ENCODE measurements around the gene LINGO3. TPM values are rescaled to one million over a fixed set of nuclear protein-coding genes. Genes with fewer than 3 reads are reported as not detected.

Gene LINGO3
- total RNA-seq, 1 experiment from 2014 or later, result 2.0 TPM

DNA sequence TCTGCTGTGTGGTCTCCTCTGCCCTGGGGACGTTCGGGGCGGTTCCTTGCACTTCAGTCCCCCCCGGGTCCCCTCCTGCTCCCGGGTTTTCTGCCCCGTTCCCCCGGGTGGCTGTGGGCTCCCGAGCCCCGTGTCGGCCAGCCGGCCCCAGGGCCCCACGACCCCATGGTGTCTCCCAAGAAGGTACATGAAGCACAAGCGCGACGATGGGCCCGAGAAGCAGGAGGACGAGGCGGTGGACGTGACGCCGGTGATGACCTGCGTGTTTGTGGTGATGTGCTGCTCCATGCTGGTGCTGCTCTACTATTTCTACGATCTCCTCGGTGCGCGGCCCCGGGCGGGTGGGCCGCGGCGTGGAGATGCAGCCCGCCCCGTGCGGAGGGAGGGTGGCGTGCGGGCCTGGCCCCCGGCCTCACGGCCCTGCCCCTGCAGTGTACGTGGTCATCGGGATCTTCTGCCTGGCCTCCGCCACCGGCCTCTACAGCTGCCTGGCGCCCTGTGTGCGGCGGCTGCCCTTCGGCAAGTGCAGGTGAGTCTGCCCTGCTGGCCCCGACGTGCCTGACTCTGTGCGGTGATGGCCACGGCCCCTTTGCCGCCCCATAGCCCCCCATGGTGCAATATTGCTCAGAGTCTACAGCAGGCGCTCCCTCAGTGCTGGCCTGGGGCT lies 31.8 kb upstream of the LINGO3 start:
- ChIA-PET CTCF (no interaction called here), POLR2A (no interaction called here)
- no peaks in the 10 kb centered on the region for H3K27me3 Mint-ChIP-seq (ENCODE audit: low read depth)
- no peak for DNase-seq (ENCODE audit: low spot score)
- no peaks in the 10 kb centered on the region for H3K4me1 Mint-ChIP-seq
- H3K36me3 Mint-ChIP-seq, result peaks cover 11% of the 10 kb centered on the region
- TF ChIP-seq TEAD4 (CRISPR knock-in tag; IDR thresholded peaks at IDR 0.05) (no peak), GRHL2 (CRISPR knock-in tag; IDR thresholded peaks at IDR 0.05; ENCODE audit: insufficient replicate concordance, severe bottlenecking) (no peak), NFYB (CRISPR knock-in tag; conservative IDR thresholded peaks at IDR 0.05; ENCODE audit: low read depth) (no peak), MXD4 (CRISPR knock-in tag; IDR thresholded peaks at IDR 0.05; ENCODE audit: borderline replicate concordance) (no peak), ZNF396 (CRISPR knock-in tag; IDR thresholded peaks at IDR 0.05; ENCODE audit: borderline replicate concordance) (no peak), ZNF416 (CRISPR knock-in tag; IDR thresholded peaks at IDR 0.05) (no peak), ZNF219 (CRISPR knock-in tag; IDR thresholded peaks at IDR 0.05; ENCODE audit: borderline replicate concordance) (no peak), MYBL2 (CRISPR knock-in tag; IDR thresholded peaks at IDR 0.05) (no peak), SP1 (CRISPR knock-in tag; conservative IDR thresholded peaks at IDR 0.05) (no peak), KAT7 (CRISPR knock-in tag; IDR thresholded peaks at IDR 0.05; ENCODE audit: borderline replicate concordance) (no peak), TEAD1 (CRISPR knock-in tag; IDR thresholded peaks at IDR 0.05) (no peak)
- TF ChIP-seq, protein P1, sequence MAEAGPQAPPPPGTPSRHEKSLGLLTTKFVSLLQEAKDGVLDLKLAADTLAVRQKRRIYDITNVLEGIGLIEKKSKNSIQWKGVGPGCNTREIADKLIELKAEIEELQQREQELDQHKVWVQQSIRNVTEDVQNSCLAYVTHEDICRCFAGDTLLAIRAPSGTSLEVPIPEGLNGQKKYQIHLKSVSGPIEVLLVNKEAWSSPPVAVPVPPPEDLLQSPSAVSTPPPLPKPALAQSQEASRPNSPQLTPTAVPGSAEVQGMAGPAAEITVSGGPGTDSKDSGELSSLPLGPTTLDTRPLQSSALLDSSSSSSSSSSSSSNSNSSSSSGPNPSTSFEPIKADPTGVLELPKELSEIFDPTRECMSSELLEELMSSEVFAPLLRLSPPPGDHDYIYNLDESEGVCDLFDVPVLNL (CRISPR knock-in tag; IDR thresholded peaks at IDR 0.05; ENCODE audit: borderline replicate concordance, low read depth), result no peak
- TF ChIP-seq, protein P2, sequence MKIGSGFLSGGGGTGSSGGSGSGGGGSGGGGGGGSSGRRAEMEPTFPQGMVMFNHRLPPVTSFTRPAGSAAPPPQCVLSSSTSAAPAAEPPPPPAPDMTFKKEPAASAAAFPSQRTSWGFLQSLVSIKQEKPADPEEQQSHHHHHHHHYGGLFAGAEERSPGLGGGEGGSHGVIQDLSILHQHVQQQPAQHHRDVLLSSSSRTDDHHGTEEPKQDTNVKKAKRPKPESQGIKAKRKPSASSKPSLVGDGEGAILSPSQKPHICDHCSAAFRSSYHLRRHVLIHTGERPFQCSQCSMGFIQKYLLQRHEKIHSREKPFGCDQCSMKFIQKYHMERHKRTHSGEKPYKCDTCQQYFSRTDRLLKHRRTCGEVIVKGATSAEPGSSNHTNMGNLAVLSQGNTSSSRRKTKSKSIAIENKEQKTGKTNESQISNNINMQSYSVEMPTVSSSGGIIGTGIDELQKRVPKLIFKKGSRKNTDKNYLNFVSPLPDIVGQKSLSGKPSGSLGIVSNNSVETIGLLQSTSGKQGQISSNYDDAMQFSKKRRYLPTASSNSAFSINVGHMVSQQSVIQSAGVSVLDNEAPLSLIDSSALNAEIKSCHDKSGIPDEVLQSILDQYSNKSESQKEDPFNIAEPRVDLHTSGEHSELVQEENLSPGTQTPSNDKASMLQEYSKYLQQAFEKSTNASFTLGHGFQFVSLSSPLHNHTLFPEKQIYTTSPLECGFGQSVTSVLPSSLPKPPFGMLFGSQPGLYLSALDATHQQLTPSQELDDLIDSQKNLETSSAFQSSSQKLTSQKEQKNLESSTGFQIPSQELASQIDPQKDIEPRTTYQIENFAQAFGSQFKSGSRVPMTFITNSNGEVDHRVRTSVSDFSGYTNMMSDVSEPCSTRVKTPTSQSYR (CRISPR knock-in tag; IDR thresholded peaks at IDR 0.05), result no peak
- TF ChIP-seq, protein P3, sequence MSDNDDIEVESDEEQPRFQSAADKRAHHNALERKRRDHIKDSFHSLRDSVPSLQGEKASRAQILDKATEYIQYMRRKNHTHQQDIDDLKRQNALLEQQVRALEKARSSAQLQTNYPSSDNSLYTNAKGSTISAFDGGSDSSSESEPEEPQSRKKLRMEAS (CRISPR knock-in tag; IDR thresholded peaks at IDR 0.05), result no peak
- TF ChIP-seq, protein P4, sequence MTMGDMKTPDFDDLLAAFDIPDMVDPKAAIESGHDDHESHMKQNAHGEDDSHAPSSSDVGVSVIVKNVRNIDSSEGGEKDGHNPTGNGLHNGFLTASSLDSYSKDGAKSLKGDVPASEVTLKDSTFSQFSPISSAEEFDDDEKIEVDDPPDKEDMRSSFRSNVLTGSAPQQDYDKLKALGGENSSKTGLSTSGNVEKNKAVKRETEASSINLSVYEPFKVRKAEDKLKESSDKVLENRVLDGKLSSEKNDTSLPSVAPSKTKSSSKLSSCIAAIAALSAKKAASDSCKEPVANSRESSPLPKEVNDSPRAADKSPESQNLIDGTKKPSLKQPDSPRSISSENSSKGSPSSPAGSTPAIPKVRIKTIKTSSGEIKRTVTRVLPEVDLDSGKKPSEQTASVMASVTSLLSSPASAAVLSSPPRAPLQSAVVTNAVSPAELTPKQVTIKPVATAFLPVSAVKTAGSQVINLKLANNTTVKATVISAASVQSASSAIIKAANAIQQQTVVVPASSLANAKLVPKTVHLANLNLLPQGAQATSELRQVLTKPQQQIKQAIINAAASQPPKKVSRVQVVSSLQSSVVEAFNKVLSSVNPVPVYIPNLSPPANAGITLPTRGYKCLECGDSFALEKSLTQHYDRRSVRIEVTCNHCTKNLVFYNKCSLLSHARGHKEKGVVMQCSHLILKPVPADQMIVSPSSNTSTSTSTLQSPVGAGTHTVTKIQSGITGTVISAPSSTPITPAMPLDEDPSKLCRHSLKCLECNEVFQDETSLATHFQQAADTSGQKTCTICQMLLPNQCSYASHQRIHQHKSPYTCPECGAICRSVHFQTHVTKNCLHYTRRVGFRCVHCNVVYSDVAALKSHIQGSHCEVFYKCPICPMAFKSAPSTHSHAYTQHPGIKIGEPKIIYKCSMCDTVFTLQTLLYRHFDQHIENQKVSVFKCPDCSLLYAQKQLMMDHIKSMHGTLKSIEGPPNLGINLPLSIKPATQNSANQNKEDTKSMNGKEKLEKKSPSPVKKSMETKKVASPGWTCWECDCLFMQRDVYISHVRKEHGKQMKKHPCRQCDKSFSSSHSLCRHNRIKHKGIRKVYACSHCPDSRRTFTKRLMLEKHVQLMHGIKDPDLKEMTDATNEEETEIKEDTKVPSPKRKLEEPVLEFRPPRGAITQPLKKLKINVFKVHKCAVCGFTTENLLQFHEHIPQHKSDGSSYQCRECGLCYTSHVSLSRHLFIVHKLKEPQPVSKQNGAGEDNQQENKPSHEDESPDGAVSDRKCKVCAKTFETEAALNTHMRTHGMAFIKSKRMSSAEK (CRISPR knock-in tag; IDR thresholded peaks at IDR 0.05; ENCODE audit: borderline replicate concordance), result no peak
- TF ChIP-seq, protein P5, sequence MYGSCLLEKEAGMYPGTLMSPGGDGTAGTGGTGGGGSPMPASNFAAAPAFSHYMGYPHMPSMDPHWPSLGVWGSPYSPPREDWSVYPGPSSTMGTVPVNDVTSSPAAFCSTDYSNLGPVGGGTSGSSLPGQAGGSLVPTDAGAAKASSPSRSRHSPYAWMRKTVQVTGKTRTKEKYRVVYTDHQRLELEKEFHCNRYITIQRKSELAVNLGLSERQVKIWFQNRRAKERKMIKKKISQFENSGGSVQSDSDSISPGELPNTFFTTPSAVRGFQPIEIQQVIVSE (CRISPR knock-in tag; IDR thresholded peaks at IDR 0.05; ENCODE audit: borderline replicate concordance), result no peak
- TF ChIP-seq, protein P6, sequence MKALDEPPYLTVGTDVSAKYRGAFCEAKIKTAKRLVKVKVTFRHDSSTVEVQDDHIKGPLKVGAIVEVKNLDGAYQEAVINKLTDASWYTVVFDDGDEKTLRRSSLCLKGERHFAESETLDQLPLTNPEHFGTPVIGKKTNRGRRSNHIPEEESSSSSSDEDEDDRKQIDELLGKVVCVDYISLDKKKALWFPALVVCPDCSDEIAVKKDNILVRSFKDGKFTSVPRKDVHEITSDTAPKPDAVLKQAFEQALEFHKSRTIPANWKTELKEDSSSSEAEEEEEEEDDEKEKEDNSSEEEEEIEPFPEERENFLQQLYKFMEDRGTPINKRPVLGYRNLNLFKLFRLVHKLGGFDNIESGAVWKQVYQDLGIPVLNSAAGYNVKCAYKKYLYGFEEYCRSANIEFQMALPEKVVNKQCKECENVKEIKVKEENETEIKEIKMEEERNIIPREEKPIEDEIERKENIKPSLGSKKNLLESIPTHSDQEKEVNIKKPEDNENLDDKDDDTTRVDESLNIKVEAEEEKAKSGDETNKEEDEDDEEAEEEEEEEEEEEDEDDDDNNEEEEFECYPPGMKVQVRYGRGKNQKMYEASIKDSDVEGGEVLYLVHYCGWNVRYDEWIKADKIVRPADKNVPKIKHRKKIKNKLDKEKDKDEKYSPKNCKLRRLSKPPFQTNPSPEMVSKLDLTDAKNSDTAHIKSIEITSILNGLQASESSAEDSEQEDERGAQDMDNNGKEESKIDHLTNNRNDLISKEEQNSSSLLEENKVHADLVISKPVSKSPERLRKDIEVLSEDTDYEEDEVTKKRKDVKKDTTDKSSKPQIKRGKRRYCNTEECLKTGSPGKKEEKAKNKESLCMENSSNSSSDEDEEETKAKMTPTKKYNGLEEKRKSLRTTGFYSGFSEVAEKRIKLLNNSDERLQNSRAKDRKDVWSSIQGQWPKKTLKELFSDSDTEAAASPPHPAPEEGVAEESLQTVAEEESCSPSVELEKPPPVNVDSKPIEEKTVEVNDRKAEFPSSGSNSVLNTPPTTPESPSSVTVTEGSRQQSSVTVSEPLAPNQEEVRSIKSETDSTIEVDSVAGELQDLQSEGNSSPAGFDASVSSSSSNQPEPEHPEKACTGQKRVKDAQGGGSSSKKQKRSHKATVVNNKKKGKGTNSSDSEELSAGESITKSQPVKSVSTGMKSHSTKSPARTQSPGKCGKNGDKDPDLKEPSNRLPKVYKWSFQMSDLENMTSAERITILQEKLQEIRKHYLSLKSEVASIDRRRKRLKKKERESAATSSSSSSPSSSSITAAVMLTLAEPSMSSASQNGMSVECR (CRISPR knock-in tag; IDR thresholded peaks at IDR 0.05; ENCODE audit: borderline replicate concordance), result no peak
- TF ChIP-seq, protein P7, sequence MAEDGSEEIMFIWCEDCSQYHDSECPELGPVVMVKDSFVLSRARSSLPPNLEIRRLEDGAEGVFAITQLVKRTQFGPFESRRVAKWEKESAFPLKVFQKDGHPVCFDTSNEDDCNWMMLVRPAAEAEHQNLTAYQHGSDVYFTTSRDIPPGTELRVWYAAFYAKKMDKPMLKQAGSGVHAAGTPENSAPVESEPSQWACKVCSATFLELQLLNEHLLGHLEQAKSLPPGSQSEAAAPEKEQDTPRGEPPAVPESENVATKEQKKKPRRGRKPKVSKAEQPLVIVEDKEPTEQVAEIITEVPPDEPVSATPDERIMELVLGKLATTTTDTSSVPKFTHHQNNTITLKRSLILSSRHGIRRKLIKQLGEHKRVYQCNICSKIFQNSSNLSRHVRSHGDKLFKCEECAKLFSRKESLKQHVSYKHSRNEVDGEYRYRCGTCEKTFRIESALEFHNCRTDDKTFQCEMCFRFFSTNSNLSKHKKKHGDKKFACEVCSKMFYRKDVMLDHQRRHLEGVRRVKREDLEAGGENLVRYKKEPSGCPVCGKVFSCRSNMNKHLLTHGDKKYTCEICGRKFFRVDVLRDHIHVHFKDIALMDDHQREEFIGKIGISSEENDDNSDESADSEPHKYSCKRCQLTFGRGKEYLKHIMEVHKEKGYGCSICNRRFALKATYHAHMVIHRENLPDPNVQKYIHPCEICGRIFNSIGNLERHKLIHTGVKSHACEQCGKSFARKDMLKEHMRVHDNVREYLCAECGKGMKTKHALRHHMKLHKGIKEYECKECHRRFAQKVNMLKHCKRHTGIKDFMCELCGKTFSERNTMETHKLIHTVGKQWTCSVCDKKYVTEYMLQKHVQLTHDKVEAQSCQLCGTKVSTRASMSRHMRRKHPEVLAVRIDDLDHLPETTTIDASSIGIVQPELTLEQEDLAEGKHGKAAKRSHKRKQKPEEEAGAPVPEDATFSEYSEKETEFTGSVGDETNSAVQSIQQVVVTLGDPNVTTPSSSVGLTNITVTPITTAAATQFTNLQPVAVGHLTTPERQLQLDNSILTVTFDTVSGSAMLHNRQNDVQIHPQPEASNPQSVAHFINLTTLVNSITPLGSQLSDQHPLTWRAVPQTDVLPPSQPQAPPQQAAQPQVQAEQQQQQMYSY (CRISPR knock-in tag; IDR thresholded peaks at IDR 0.05), result no peak
- H3K27ac Mint-ChIP-seq, result no peak overlapping the region
- no peak overlapping the region for H3K4me3 Mint-ChIP-seq
- peaks cover 10% of the 10 kb centered on the region for H3K9me3 Mint-ChIP-seq
- ATAC-seq, result no peak
